Liver (tissue), 9 donors: ENCODE results near the gene HSPA9. TPM values are rescaled to one million over a fixed set of nuclear protein-coding genes. Genes with fewer than 3 reads are reported as not detected.

Source experiments
- DNase-seq: peaks from one replicate; pipeline ENCODE4 v3.0.0-alpha.2; 2017; ENCODE audit warnings: low spot score
- H3K27ac ChIP-seq, 2 donors: one replicate each; pipeline ENCODE4 v1.7.0; 2013; ENCODE audit warnings: inconsistent platforms in 2 of 2, low read length in 2 of 2, control low read depth in 1 of 2, low read depth in 1 of 2, mild to moderate bottlenecking in 1 of 2
- H3K27me3 ChIP-seq, 4 donors: one replicate each; pipeline versions ENCODE4 v1.6.1 to v1.7.0; 2013; ENCODE audit warnings: low read length in 3 of 4, inconsistent platforms in 1 of 4, mild to moderate bottlenecking in 1 of 4, moderate library complexity in 1 of 4; ENCODE audit not compliant: control insufficient read depth in 4 of 4, insufficient read depth in 4 of 4
- H3K36me3 ChIP-seq, 4 donors: one replicate each; pipeline versions ENCODE4 v1.6.1 to v1.7.0; 2013; ENCODE audit warnings: low read length in 3 of 4, mild to moderate bottlenecking in 3 of 4, low read depth in 1 of 4, moderate library complexity in 1 of 4; ENCODE audit not compliant: control insufficient read depth in 4 of 4, insufficient read depth in 3 of 4
- H3K4me1 ChIP-seq, 4 donors: one replicate each; pipeline versions ENCODE4 v1.6.1 to v1.7.0; 2013; ENCODE audit warnings: low read length in 3 of 4, mild to moderate bottlenecking in 3 of 4, moderate library complexity in 1 of 4; ENCODE audit not compliant: control insufficient read depth in 4 of 4, insufficient read depth in 4 of 4
- H3K4me3 ChIP-seq, 3 donors: one replicate each; pipeline versions ENCODE4 v1.6.1 to v1.7.0; 2013; ENCODE audit warnings: low read length in 3 of 3, control low read depth in 1 of 3, low read depth in 1 of 3, mild to moderate bottlenecking in 1 of 3
- H3K9ac ChIP-seq, 2 donors: one replicate each; pipeline ENCODE4 v1.7.0; 2013; ENCODE audit warnings: low read length in 2 of 2, mild to moderate bottlenecking in 2 of 2, moderate library complexity in 2 of 2, control low read depth in 1 of 2, low read depth in 1 of 2
- H3K9me3 ChIP-seq, 4 donors: one replicate each; pipeline versions ENCODE4 v1.6.1 to v1.7.0; 2013; ENCODE audit warnings: low read length in 3 of 4; ENCODE audit not compliant: control insufficient read depth in 4 of 4
- EGR1 ChIP-seq, 2 donors: IDR thresholded peaks; 2 replicates each; pipeline ENCODE4 v1.6.1; 2016 to 2018; ENCODE audit warnings: antibody characterized with exemption in 2 of 2, low read depth in 2 of 2
- FOXA1 ChIP-seq: IDR thresholded peaks from 2 replicates; pipeline ENCODE4 v1.6.1; 2016; ENCODE audit warnings: antibody characterized with exemption
- FOXA2 ChIP-seq: IDR thresholded peaks from 2 replicates; pipeline ENCODE4 v1.6.1; 2016; ENCODE audit warnings: antibody characterized with exemption
- GABPA ChIP-seq, 2 donors: IDR thresholded peaks in 1 of 2; conservative IDR thresholded peaks in 1 of 2; 2 replicates each; pipeline ENCODE4 v1.6.1; 2016; ENCODE audit warnings: antibody characterized with exemption in 2 of 2, mild to moderate bottlenecking in 1 of 2, moderate library complexity in 1 of 2
- HNF4A ChIP-seq, 2 donors: conservative IDR thresholded peaks; 2 replicates each; pipeline ENCODE4 v1.6.1; 2016; ENCODE audit warnings: antibody characterized with exemption in 2 of 2, mild to moderate bottlenecking in 2 of 2
- JUND ChIP-seq, 2 donors: IDR thresholded peaks; 2 replicates each; pipeline ENCODE4 v1.6.1; 2016; ENCODE audit warnings: antibody characterized with exemption in 2 of 2
- RAD21 ChIP-seq, 2 donors: IDR thresholded peaks; 2 replicates each; pipeline ENCODE4 v1.6.1; 2016; ENCODE audit warnings: antibody characterized with exemption in 2 of 2, mild to moderate bottlenecking in 2 of 2
- RXRA ChIP-seq, 2 donors: IDR thresholded peaks; 2 replicates each; pipeline ENCODE4 v1.6.1; 2017 to 2018; ENCODE audit warnings: antibody characterized with exemption in 2 of 2, mild to moderate bottlenecking in 1 of 2
- SP1 ChIP-seq: IDR thresholded peaks from 2 replicates; pipeline ENCODE4 v1.6.1; 2018; ENCODE audit warnings: antibody characterized with exemption, mild to moderate bottlenecking
- TAF1 ChIP-seq: conservative IDR thresholded peaks from 2 replicates; pipeline ENCODE4 v1.6.1; 2016; ENCODE audit warnings: antibody characterized with exemption, mild to moderate bottlenecking
- WGBS: extraction: QIAGEN DNeasy Blood & Tissue Kit; methylation state at CpG from one replicate; pipeline ENCODE4 v1.1.7; 2013; 5-methylcytosine and 5-hydroxymethylcytosine counted together
- polyA plus RNA-seq, 2 donors: library from polyadenylated mRNA; stranded (reverse) in 1 of 2; unstranded in 1 of 2; fragments of 200-250 nt in 1 of 2; fragments of >200 nt in 1 of 2; fragmentation: Nextera tagmentation in 1 of 2; extraction: Ambion mirVana in 1 of 2; gene quantifications; one replicate each; pipeline versions ENCODE4 v1.2.1 to v1.2.3, GENCODE V29; 2013 to 2015
- total RNA-seq, 2 donors: library from RNA; depleted of rRNA; stranded (reverse); fragments of >200 nt; gene quantifications; one replicate each; pipeline ENCODE4 v1.2.3, GENCODE V29; 2014
- TF ChIP-seq, protein P1 (sequence below): fragments of 150-350 bp; IDR thresholded peaks from 2 replicates; pipeline ENCODE4 v1.5.1; 2017; ENCODE audit warnings: improper control_type of control experiment, low read depth, low read length; ENCODE audit not compliant: missing input control
- TF ChIP-seq, protein P2 (sequence below): IDR thresholded peaks from 2 replicates; pipeline ENCODE4 v1.6.1; 2016; ENCODE audit warnings: antibody characterized with exemption
- TF ChIP-seq, protein P3 (sequence below): IDR thresholded peaks from 2 replicates; pipeline ENCODE4 v1.6.1; 2016; ENCODE audit warnings: antibody characterized with exemption
- TF ChIP-seq, protein P4 (sequence below): IDR thresholded peaks from 2 replicates; pipeline ENCODE4 v1.6.1; 2016; ENCODE audit warnings: antibody characterized with exemption
- donor health status: healthy.
- donor health status: healthy.
- donor health status: healthy.
- donor health status: healthy.
- donor health status: healthy.

The HSPA9 gene
- total and polyA plus RNA-seq, 4 donors, result 221 to 378 (median 238) TPM

DNA sequence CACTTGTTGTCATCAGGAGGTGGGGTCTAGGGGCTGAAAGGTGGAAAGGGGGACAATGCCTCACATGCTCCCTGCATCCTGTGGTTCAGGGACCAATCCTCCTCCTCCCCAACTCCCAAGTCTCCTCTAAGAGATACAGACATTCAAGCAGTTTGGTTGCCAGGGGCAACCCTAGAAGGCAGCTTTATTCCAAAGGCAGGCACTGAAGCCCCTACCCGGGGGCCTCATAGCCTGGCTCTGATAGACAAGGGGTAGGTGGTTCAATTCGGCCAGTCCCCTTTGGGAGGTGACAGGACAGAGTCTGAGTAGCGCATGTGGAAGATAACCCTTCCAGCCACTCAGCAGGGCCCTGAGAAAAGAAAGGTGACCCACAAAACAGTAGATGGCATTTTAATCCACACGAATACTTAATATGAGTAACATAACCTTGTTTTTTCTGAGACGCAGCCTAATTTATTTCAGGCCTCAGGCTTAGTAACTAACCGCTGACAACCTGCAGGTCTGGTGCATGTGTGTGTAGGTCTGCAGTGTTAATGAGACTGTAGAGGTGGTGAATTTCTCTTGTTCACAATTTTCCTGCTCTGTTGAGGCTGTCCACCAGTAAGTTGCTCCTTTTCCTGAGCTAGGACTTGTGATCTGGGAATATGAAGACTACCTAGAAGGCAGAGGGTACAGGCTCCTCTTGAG lies 31.3 kb upstream of the HSPA9 start:
- no peak overlapping the region for H3K27ac ChIP-seq

GRCh38 chr5:138605254-138605972 lies 30.2 kb upstream of the HSPA9 start:
- H3K9me3 ChIP-seq, result no peaks in the 10 kb centered on the region
- H3K36me3 ChIP-seq, result no peaks in the 10 kb centered on the region
- 61% methylated on average over 2 of the region's 2 CpGs for WGBS
- H3K9ac ChIP-seq, result no peak overlapping the region
- no peak overlapping the region for H3K27ac ChIP-seq
- H3K27me3 ChIP-seq, result no peaks in the 10 kb centered on the region
- H3K4me3 ChIP-seq, result no peak overlapping the region
- TF ChIP-seq, protein P1, sequence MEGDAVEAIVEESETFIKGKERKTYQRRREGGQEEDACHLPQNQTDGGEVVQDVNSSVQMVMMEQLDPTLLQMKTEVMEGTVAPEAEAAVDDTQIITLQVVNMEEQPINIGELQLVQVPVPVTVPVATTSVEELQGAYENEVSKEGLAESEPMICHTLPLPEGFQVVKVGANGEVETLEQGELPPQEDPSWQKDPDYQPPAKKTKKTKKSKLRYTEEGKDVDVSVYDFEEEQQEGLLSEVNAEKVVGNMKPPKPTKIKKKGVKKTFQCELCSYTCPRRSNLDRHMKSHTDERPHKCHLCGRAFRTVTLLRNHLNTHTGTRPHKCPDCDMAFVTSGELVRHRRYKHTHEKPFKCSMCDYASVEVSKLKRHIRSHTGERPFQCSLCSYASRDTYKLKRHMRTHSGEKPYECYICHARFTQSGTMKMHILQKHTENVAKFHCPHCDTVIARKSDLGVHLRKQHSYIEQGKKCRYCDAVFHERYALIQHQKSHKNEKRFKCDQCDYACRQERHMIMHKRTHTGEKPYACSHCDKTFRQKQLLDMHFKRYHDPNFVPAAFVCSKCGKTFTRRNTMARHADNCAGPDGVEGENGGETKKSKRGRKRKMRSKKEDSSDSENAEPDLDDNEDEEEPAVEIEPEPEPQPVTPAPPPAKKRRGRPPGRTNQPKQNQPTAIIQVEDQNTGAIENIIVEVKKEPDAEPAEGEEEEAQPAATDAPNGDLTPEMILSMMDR, result no peak
- TF ChIP-seq FOXA2 (no peak), TAF1 (no peak), RXRA (IDR thresholded peaks at IDR 0.05) (no peak), SP1 (no peak)
- no peak for DNase-seq
- H3K4me1 ChIP-seq, result no peaks in the 10 kb centered on the region

More for the DNA sequence above, 31.3 kb upstream of the HSPA9 start:
- no peak for DNase-seq
- Histone ChIP-seq H3K4me1 (peaks cover 0 to 9% (median 3%) of the 10 kb centered on the region in 4 donors), H3K4me3 (no peak overlapping the region), H3K9ac (no peak overlapping the region), H3K9me3 (no peaks in the 10 kb centered on the region), H3K36me3 (no peaks in the 10 kb centered on the region), H3K27me3 (no peaks in the 10 kb centered on the region)
- WGBS, result 73% methylated on average over 6 of the region's 6 CpGs
- no peak for TF ChIP-seq JUND (IDR thresholded peaks at IDR 0.05)
- TF ChIP-seq RAD21 (IDR thresholded peaks at IDR 0.05), result no peak
- TF ChIP-seq, protein P2, sequence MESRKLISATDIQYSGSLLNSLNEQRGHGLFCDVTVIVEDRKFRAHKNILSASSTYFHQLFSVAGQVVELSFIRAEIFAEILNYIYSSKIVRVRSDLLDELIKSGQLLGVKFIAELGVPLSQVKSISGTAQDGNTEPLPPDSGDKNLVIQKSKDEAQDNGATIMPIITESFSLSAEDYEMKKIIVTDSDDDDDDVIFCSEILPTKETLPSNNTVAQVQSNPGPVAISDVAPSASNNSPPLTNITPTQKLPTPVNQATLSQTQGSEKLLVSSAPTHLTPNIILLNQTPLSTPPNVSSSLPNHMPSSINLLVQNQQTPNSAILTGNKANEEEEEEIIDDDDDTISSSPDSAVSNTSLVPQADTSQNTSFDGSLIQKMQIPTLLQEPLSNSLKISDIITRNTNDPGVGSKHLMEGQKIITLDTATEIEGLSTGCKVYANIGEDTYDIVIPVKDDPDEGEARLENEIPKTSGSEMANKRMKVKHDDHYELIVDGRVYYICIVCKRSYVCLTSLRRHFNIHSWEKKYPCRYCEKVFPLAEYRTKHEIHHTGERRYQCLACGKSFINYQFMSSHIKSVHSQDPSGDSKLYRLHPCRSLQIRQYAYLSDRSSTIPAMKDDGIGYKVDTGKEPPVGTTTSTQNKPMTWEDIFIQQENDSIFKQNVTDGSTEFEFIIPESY, result no peak
- TF ChIP-seq, protein P3, sequence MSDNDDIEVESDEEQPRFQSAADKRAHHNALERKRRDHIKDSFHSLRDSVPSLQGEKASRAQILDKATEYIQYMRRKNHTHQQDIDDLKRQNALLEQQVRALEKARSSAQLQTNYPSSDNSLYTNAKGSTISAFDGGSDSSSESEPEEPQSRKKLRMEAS, result no peak
- TF ChIP-seq EGR1 (IDR thresholded peaks at IDR 0.05; ENCODE audit: low read depth in 2 of 2), result no peak
- no peak for TF ChIP-seq SP1
- TF ChIP-seq GABPA (IDR thresholded peaks at IDR 0.05 in 1 of 2, conservative IDR thresholded peaks at IDR 0.05 in 1 of 2), result no peak
- no peak for TF ChIP-seq HNF4A (conservative IDR thresholded peaks at IDR 0.05)
- TF ChIP-seq, protein P4, sequence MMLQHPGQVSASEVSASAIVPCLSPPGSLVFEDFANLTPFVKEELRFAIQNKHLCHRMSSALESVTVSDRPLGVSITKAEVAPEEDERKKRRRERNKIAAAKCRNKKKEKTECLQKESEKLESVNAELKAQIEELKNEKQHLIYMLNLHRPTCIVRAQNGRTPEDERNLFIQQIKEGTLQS, result no peak
- TF ChIP-seq FOXA1, result no peak
- TF ChIP-seq FOXA2, result no peak
